GM12878 (cell line): ENCODE results near the gene SNPH. TPM values are rescaled to one million over a fixed set of nuclear protein-coding genes. Genes with fewer than 3 reads are reported as not detected.
"Not testable (repeated sequence)": the region's sequence is repeated elsewhere in the genome, so short reads cannot be mapped to it uniquely, and the experiment has no call there.

Experiments
- ATAC-seq: fragments of 200-7000 bp; cut with Tn5 transposase; 3 replicates; pipeline ENCODE4 v1.9.1; 2020; ENCODE audit warnings: mild to moderate bottlenecking, moderate library complexity
- BruUV-seq: library from RNA; stranded (reverse); fragments of 400-500 nt; replicated peaks from 2 replicates; lab custom pipeline; 2021; lab: Mats Ljungman, UMichigan
- CTCF ChIA-PET: fragments of 300-600 bp; sonication (Branson Sonifier 250); formaldehyde crosslinking; extraction: SDS; loops from one replicate; lab custom pipeline; 2021; ENCODE audit warnings: inconsistent platforms; lab: Yijun Ruan, JAX
- POLR2A ChIA-PET: fragments of 350-600 bp; formaldehyde crosslinking; extraction: SDS; loops from one replicate; lab custom pipeline; 2021; ENCODE audit warnings: inconsistent platforms; lab: Charles Lee
- RAD21 ChIA-PET: fragments of 300-600 bp; sonication (Branson Sonifier 250); formaldehyde crosslinking; loops from one replicate; lab custom pipeline; 2023; ENCODE audit warnings: antibody characterized with exemption; ENCODE audit not compliant: unreplicated experiment; lab: Charles Lee
- SMC1A ChIA-PET: fragments of 300-600 bp; sonication (Branson Sonifier 250); formaldehyde crosslinking; loops from one replicate; lab custom pipeline; 2023; ENCODE audit not compliant: unreplicated experiment, uncharacterized antibody; lab: Charles Lee
- DNase-seq: peaks from one replicate; pipeline ENCODE4 v3.0.0-alpha.2; 2011; ENCODE audit warnings: low read depth, low spot score
- FAIRE-seq: peaks from 3 replicates; lab custom pipeline; 2011; peaks lifted over from hg19 to GRCh38; lab: Jason Lieb, UNC
- H2AFZ ChIP-seq: 2 replicates; pipeline ENCODE4 v1.6.0; 2011; ENCODE audit warnings: low read depth, low read length, control low read depth; ENCODE audit not compliant: control insufficient read depth
- H3K27ac ChIP-seq: 2 replicates; pipeline ENCODE4 v1.5.1; 2011; ENCODE audit warnings: control low read depth; ENCODE audit not compliant: control insufficient read depth, insufficient read depth
- H3K27me3 ChIP-seq, 2 experiments: replicated peaks in 1 of 2; 2 replicates each; pipeline versions ENCODE4 v1.6.0 to v1.6.1; 2011; ENCODE audit warnings: low read length in 1 of 2; ENCODE audit not compliant: control insufficient read depth in 2 of 2, insufficient read depth in 2 of 2
- H3K36me3 ChIP-seq, 2 experiments: 2 replicates each; pipeline ENCODE4 v1.5.1; 2011; ENCODE audit warnings: low read length in 1 of 2; ENCODE audit not compliant: control insufficient read depth in 2 of 2, insufficient read depth in 2 of 2
- H3K4me1 ChIP-seq: 2 replicates; pipeline ENCODE4 v1.6.1; 2011; ENCODE audit warnings: mild to moderate bottlenecking, low read length, moderate library complexity, mixed read lengths; ENCODE audit not compliant: control insufficient read depth, insufficient read depth
- H3K4me2 ChIP-seq: 2 replicates; pipeline ENCODE4 v1.6.0; 2011; ENCODE audit warnings: control low read depth; ENCODE audit not compliant: control insufficient read depth, insufficient read depth
- H3K4me3 ChIP-seq: fragments of 200-600 bp; sonication (generic); 2 replicates; pipeline ENCODE4 v1.5.1; 2016
- H3K79me2 ChIP-seq: 2 replicates; pipeline ENCODE4 v1.6.0; 2011; ENCODE audit warnings: low read length; ENCODE audit not compliant: control insufficient read depth, insufficient read depth
- H3K9ac ChIP-seq: 2 replicates; pipeline ENCODE4 v1.8.0; 2011; ENCODE audit warnings: low read length, control low read depth, mixed read lengths; ENCODE audit not compliant: control insufficient read depth, insufficient read depth
- H3K9me3 ChIP-seq: replicated peaks from 3 replicates; pipeline ENCODE4 v1.5.1; 2011; ENCODE audit warnings: mild to moderate bottlenecking, low read length; ENCODE audit not compliant: control insufficient read depth, insufficient read depth
- H4K20me1 ChIP-seq: 2 replicates; pipeline ENCODE4 v1.6.0; 2011; ENCODE audit not compliant: control insufficient read depth, insufficient read depth
- RAD51 ChIP-seq: fragments of 450-650 bp; IDR thresholded peaks from 2 replicates; pipeline ENCODE4 v1.6.1; 2016; ENCODE audit warnings: moderate library complexity, mild to moderate bottlenecking, inconsistent platforms
- WGBS: methylation state at CpG from one replicate; pipeline ENCODE4 v1.1.6; 2016; ENCODE audit warnings: low lambda C conversion rate; ENCODE audit not compliant: insufficient replicate concordance, insufficient coverage; ENCODE audit errors: missing lambda C conversion rate; 5-methylcytosine and 5-hydroxymethylcytosine counted together
- in situ Hi-C: fragments of 300-500 bp; cut with MboI; formaldehyde crosslinking; loops from 9 replicates; pipeline ENCODE4 v1.14.3; 2018; ENCODE audit warnings: mixed read lengths
- intact Hi-C: fragments of 100-400 bp; cut with micrococcal nuclease; formaldehyde crosslinking; loops from one replicate; pipeline ENCODE4 v1.14.2; 2022; ENCODE audit not compliant: unreplicated experiment
- polyA plus RNA-seq, 11 experiments: library from polyadenylated mRNA; depleted of rRNA in 4 of 11; unstranded in 6 of 11; stranded (reverse) in 5 of 11; fragments of >200 nt; fragmentation: Nextera tagmentation in 4 of 11; fragmentation: Illumina TruSeq in 1 of 11; extraction: Ambion mirVana in 4 of 11; extraction: Trizol in 1 of 11; gene quantifications; 1 replicate in 1 of 11; 2 replicates in 10 of 11; pipeline versions ENCODE4 v1.2.1 to v1.2.3, GENCODE V29; 2011 to 2016; ENCODE audit warnings: inconsistent platforms in 2 of 11, missing spikeins in 2 of 11, low read depth in 1 of 11
- total RNA-seq, 4 experiments: library from RNA; depleted of rRNA in 3 of 4; stranded (reverse); fragments of >200 nt in 3 of 4; fragmentation: Illumina TruSeq in 1 of 4; extraction: Trizol in 1 of 4; gene quantifications; 2 replicates each; pipeline versions ENCODE4 v1.2.1 to v1.2.3, GENCODE V29; 2013 to 2021

SNPH gene
- total and polyA plus RNA-seq, 10 of the 15 experiments (the other 5 are each of a cell fraction or from before 2014, with no cell fraction given) = 0.02 to 0.45 (median 0.34) TPM; not detected in 2

DNA sequence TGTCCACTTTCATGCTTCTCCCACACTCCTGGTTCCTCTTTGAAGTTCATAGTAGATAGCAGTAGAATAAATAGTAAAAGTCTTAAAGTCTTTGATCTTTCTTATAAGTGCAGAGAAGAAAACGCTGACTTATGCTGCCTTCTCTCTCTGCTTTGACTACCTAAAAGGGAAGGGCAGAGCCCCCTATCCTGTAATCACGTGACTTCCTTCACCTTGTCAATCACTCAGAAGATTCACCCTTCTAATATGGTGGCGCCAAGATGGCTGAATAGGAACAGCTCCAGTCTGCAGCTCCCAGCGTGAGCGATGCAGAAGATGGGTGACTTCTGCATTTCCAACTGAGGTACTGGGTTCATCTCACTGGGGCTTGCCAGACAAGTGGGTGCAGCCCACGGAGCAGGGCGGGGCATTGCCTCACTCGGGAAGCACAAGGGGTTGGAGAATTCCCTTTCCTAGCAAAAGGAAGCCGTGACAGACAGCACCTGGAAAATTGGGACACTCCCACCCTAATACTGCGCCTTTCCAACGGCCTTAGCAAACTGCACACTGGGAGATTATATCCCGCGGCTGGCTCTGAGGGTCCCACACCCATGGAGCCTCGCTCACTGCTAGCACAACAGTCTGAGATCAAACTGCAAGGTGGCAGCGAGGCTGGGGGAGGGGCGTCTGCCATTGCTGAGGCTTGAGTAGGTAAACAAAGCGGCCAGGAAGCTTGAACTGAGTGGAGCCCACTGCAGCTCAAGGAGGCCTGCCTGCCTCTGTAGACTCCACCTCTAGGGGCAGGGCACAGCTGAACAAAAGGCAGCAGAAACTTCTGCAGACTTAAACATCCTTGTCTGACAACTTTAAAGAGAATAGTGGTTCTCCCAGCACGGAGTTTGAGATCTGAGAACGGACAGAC is 49.3 kb upstream of the SNPH start:
- FAIRE-seq, ATAC-seq, H3K27ac ChIP-seq: not testable (repeated sequence)

GRCh38 chr20:1222750-1223149 is 43.3 kb upstream of the SNPH start:
- H3K79me2 ChIP-seq, DNase-seq, RAD21 ChIA-PET, BruUV-seq, H3K4me1 ChIP-seq, H3K36me3 ChIP-seq, SMC1A ChIA-PET, FAIRE-seq, H3K27ac ChIP-seq, H3K4me2 ChIP-seq, H4K20me1 ChIP-seq, H3K9me3 ChIP-seq, CTCF ChIA-PET, H3K9ac ChIP-seq, H3K4me3 ChIP-seq, H2AFZ ChIP-seq, intact Hi-C loops, in situ Hi-C loops, POLR2A ChIA-PET, H3K27me3 ChIP-seq, ATAC-seq: not testable (repeated sequence)
- WGBS = 89% methylated on average over 3 of the region's 4 CpGs

More for the DNA sequence above, 49.3 kb upstream of the SNPH start:
- in situ Hi-C loops, BruUV-seq, intact Hi-C loops, H3K4me1 ChIP-seq, H3K27me3 ChIP-seq: not testable (repeated sequence)
- 57% methylated on average over 19 of the region's 19 CpGs for WGBS
- TF ChIP-seq RAD51 = peak; percentile 44; the same call in 1 of the 2 replicates
- TF ChIP-seq, all 136 proteins: peak for 1; not testable (repeated sequence) for 135
- H3K36me3 ChIP-seq, H3K4me2 ChIP-seq, H3K9me3 ChIP-seq, H4K20me1 ChIP-seq, RAD21 ChIA-PET, DNase-seq, SMC1A ChIA-PET, POLR2A ChIA-PET, CTCF ChIA-PET, H3K4me3 ChIP-seq, H3K9ac ChIP-seq, H3K79me2 ChIP-seq, H2AFZ ChIP-seq: not testable (repeated sequence)
